LNCaP clone FGC (cell line): ENCODE results near the gene MYO5C.

ENCODE experiments used
- DNase-seq: peaks from one replicate; pipeline ENCODE4 v3.0.0-alpha.2; 2011; ENCODE audit warnings: low read depth
- H3K4me3 ChIP-seq: 2 replicates; pipeline ENCODE4 v1.5.1; 2011; ENCODE audit warnings: mild to moderate bottlenecking, low read depth, low read length, control low read depth
- TF ChIP-seq, protein P1 (sequence below): IDR thresholded peaks from 2 replicates; pipeline ENCODE4 v1.5.1; 2012; ENCODE audit warnings: mild to moderate bottlenecking; ENCODE audit not compliant: control insufficient read depth, insufficient read depth; ENCODE audit errors: extremely low read depth

Gene MYO5C

DNA sequence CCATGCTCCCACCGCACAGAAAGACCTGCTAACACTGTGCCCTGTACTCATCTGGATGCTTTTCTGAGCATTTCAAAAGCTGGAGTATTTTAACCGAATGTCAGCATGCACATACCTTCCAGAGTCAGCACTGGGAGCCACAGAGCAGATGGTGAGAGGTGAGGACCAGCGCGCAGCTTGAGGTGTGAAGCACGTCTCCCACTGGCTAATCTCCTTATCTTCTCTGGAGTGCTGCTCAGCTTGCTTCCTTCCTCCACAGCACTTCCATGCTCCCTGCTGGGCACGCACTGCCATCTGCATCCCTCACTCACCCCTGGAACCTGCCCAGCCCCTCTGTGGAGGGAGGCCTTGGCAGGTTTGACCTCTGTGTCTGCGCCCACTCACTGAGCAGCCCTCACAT lies 104.4 kb downstream of the MYO5C start, which contains the start of gene GNB5:
Gene GNB5, minus strand, starts transcription at position 186 of the 400 bp plus-strand sequence. CDS start 6,716 bp downstream, outside the sequence.
- no peak within 1 kb of the TSS for H3K4me3 ChIP-seq
- TF ChIP-seq, protein P1, sequence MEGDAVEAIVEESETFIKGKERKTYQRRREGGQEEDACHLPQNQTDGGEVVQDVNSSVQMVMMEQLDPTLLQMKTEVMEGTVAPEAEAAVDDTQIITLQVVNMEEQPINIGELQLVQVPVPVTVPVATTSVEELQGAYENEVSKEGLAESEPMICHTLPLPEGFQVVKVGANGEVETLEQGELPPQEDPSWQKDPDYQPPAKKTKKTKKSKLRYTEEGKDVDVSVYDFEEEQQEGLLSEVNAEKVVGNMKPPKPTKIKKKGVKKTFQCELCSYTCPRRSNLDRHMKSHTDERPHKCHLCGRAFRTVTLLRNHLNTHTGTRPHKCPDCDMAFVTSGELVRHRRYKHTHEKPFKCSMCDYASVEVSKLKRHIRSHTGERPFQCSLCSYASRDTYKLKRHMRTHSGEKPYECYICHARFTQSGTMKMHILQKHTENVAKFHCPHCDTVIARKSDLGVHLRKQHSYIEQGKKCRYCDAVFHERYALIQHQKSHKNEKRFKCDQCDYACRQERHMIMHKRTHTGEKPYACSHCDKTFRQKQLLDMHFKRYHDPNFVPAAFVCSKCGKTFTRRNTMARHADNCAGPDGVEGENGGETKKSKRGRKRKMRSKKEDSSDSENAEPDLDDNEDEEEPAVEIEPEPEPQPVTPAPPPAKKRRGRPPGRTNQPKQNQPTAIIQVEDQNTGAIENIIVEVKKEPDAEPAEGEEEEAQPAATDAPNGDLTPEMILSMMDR = no peak
- no peak for DNase-seq

DNA sequence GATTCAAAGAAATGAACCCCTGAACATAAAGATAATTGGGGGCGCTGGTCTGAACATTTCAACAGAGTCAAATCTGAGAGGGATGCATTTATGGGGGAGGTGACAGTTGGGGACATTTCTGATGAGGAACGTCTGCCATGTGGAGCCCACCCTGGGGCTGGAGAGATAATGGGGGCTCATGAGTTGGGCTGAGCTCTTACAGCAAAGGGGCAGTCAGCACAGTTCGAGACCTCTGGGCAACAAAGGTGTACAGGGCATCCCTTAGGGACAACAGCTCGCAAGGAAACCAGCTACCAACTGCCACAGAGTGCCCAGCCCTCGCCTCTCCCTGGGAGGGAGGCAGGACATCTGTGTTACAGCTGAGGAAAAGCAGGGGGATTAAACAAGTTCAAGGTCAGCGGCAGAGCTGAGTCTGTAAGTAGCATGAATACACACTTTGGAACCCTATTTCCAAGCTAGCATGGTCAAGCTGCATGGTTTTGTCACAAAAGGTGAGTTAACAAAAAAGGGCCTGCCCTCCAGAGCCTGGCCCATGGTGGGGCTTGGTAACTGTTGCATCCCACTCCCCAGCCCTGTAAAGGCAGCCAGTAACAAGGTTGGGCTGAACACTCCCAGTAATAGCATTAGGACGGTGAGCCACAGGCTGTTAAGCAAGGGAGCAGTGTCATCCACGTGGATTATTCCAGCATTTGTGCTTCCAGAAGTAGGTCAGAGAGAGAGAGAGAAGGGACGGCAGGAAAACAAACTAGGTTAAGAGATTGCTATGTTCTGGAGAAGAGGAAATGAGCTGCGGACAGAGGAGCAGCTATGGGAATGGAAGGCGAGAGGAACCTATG lies 108.7 kb downstream of the MYO5C start:
- TF ChIP-seq, protein P1 = no peak
- no peak overlapping the region for H3K4me3 ChIP-seq
- no peak for DNase-seq

- H3K4me3 ChIP-seq = no peak overlapping the region
- no peak for DNase-seq
- TF ChIP-seq, protein P1 = no peak
These were observed 110.4 kb downstream of the MYO5C start for GRCh38 chr15:52185151-52185561.

DNA sequence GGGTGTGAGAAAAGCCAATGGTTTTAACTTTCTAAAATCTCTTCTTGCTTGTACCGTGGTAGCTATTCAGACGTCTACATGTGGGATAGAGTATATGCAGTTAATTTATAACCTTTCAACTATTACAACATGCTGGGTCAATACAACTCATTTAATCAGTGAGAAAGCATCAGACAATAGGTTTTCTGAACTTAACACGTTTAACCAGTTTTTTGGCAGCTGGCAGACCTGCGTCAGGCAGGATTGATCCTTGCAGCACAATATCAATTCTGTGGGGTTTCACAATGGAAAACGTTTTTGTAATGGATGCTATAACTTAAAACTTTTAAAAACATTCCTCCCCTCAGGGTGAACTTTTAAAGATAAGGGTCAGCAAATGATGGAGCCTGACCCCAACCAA lies 110.9 kb downstream of the MYO5C start:
- TF ChIP-seq, protein P1 = no peak
- DNase-seq = no peak
- H3K4me3 ChIP-seq = no peak overlapping the region

DNA sequence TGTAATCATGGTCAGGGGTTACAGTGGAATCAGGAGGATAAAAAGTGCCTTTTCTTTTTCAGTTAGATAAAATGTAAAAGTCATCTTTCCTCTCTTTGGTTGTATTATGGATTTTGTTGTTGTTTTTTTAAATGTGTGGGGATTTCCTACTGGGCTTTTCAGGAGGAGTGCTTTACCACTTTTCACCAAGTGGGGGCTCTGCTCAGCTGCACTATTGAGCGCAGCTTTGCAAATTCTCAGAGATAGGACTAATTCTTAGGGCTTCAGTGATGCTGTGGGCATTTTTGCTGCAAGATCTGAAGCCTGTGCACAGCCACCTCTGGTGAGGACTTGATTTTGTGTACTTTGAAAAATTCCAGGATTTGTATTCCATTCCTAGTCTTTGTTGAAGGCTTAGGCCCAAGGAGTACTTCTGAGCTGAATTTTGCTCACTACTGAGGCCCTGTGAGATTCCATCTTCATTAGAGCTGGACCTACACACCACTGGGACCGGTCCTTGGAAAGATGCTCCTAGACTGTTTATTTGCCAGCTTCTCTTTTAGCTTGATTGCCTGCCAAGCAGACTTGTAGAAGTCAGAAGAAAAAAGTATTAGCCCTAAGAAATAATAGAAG lies 111.9 kb downstream of the MYO5C start:
- TF ChIP-seq, protein P1 = peak; percentile 39
- DNase-seq = no peak
- no peak overlapping the region for H3K4me3 ChIP-seq

- TF ChIP-seq, protein P1 = no peak
These were observed 113.4 kb downstream of the MYO5C start for GRCh38 chr15:52181938-52182780.

More at GRCh38 chr15:52181938-52182780, 113.4 kb downstream of the MYO5C start:
- no peak for DNase-seq
- H3K4me3 ChIP-seq = no peak overlapping the region
